Measurements from ENCODE around the gene LIN52.

DNA sequence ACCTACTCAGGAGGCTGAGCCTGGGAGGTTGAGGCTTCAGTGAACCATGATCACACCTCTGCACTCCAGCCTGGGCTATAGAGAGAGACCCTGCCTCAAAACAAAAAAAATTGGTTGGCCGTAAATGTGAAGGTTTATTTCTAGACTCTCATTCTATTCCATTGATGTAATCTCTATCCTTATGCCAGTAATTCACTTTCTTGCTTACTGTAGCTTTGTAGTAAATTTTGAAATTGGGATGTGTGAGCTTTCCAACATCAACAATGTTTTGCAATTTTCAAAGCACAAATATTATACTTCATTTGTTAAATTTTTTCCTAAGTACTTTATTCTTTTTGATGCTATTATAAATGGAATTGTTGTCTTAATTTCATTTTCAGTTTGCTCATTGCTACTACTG, 24.6 kb downstream of the LIN52 start:
- TF ChIP-seq POLR2AphosphoS5 (IDR thresholded peaks at IDR 0.05) (no peak), CTCF (IDR thresholded peaks at IDR 0.05 in 8 of 11, conservative IDR thresholded peaks at IDR 0.05 in 3 of 11) (no peak)

Data from spleen (tissue), 7 donors.